ENCODE measurements around the gene MID1.

The MID1 gene

DNA sequence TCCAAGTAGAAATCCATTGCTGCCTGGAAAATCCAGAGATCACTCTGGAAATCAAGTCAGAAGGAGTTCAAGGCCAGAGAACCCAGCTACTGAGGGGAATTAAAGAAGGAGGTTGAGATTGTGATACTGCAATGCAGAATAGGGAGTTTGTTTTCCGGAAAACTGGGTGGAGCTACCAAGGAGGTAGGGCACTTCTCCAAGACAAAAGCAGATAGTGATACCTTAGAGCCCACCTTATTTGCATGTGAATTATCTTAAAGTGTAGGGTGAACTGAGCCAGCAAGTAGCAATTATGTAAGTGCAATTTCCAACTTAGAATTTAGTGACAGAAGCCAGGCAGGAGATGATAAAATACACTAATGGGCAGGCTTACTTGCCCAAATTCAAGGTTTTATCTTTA, 178.9 kb downstream of the MID1 start:
- DNase-seq (ENCODE audit: low read depth in 2 of 2) = no peak

DNA sequence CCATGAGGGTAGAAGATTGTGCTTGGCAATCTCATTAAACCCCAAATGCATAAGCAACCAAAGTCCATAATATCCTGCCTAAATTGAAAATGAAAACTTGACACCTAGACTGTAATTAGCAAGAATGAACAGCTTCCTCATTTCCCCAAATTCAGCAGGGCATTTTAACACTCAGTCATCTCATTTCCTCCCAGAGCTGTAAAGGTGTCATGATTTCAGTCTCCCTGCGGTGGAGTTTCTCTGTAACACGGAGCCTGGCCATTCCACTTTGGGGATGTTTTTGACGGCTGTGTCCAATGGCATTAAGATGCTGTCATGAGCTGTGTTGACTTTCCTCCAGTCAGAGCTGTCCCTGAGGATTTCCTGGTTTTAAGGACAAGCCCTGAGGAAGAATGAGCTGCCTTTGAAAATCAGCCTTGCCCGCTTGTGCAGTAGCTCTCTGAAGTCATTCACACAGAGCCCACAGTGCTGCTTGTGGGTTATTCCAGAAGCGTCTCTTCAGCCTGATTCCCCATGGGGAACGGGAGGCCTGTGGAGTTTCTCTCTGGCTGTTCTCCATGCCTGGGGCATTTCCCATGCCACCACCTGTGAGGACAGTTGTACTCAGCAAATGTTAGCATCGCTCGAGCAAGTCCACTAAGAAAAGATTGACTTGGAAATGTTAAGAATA, 187.0 kb downstream of the MID1 start:
- DNase-seq (ENCODE audit: low read depth in 2 of 2) = no peak

- no peak for DNase-seq (ENCODE audit: low read depth in 2 of 2)
These were observed 190.5 kb downstream of the MID1 start for GRCh38 chrX:10429908-10430307.

- DNase-seq (ENCODE audit: low read depth in 2 of 2) = no peak
These were observed 193.1 kb downstream of the MID1 start for GRCh38 chrX:10427249-10427648.

DNA sequence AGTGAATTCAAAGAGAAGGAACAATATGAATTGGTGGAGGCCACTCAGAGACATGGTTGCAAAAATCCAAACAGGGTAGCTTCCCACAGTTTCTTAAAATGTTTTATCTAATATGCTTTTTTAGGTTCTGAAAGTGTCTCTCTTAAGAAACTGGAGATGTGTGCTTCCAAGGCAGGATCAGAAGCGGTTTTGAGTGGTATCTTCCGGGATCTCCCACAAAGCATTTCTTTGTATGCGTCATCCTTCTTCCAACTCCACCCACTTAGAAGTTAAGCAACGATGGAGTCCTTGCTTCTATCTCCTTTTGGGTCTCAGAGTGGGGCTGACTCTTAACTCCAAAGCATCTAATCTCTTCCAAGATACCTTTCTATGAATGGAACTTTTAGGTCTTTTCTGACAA, 196.7 kb downstream of the MID1 start:
- DNase-seq (ENCODE audit: low read depth in 2 of 2) = no peak

DNA sequence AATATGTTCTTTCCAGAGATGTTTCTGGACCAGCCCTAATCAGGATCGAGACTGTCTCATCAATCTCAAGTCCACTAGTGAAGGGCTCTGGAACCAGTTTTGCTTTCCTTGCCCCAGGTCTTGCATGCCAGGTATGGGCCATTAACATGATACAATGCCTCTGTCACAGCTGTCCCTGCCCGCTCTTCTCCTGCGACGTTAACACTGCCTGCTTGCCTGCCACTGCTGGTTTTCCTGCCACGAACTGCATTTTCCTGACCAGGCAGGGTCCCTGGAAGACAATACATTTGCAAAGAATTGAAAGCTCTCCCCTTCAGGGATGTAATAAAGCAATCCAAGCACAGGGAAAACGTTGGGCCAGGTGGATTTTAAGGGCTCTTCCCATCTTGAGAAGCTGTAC, 200.3 kb downstream of the MID1 start:
- DNase-seq (ENCODE audit: low read depth in 2 of 2) = no peak

- DNase-seq (ENCODE audit: low read depth in 2 of 2) = no peak
These were observed 204.0 kb downstream of the MID1 start for GRCh38 chrX:10416424-10416823.

DNA sequence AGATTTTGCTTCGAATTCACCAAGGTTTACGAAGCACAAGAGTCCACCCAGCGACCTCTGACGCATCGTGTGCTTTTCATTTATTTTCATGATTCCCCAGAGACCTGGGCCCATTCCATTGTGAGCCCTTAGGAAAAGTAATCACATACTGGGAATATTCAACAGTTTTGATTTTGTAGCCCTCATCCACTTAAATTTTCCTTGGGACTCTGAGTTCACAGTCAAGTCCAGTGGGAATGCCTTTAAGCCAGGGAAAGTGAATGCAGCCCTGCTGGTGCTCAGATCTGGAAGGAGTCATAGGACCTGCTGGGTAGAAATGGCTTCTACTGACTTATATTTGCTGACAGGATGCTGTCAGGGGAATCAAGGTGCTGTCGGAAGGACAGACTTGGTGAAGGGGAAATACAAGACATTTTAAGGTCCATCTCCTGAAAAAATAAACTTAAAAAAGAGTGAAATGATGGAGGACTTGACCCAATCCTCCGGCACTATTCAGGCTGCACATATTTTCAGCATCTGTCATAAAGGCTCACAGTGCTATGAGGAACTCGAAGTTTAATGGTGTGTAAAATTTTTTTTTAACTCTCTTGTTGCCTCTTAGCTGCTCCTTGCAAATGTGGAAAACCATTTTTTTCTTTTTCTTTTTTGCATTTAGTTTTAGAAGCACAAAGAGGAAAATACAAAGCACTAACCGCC, 204.9 kb downstream of the MID1 start:
- no peak for DNase-seq (ENCODE audit: low read depth in 2 of 2)

GRCh38 chrX:10414862-10415261, 205.5 kb downstream of the MID1 start:
- DNase-seq (ENCODE audit: low read depth in 2 of 2) = no peak

- no peak for DNase-seq (ENCODE audit: low read depth in 2 of 2)
These were observed 206.1 kb downstream of the MID1 start for GRCh38 chrX:10414156-10414824.

DNA sequence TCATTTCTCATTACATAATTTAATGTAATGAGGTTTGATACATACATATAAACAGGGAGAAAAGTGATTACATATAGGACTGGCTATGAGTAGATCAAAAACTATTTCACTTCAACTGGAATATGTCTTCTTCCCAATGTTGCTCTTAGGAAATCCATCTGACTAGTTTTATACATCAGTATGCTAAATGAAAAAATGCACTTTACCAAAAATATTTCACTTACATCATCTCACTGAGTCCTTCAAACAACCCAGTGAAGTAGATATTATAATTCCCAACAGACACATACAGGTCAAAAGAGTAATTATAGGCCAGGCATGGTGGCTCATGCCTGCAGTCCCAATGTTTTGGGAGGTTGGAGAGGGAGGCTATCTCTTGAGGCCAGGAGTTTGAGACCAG, 215.9 kb downstream of the MID1 start:
- no peak for DNase-seq (ENCODE audit: low read depth in 2 of 2)

DNA sequence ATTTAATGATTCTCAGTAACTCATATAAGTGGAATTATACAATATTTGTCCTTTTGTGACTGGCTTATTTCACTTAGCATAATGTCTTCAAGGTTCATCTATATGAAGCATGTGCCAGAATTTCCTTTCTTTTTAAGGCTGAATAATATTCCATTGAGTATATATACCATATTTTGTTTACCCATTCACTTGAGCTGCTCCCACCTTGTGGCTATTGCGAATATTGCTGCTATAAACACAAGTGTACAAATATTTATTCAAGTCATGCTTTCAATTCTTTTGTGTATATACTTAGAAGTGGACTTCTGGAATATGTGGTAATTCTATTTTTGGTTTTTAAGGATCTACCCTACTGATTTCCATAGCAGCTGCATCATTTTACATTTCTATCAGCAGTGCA, 219.1 kb downstream of the MID1 start:
- DNase-seq (ENCODE audit: low read depth in 2 of 2) = no peak

DNA sequence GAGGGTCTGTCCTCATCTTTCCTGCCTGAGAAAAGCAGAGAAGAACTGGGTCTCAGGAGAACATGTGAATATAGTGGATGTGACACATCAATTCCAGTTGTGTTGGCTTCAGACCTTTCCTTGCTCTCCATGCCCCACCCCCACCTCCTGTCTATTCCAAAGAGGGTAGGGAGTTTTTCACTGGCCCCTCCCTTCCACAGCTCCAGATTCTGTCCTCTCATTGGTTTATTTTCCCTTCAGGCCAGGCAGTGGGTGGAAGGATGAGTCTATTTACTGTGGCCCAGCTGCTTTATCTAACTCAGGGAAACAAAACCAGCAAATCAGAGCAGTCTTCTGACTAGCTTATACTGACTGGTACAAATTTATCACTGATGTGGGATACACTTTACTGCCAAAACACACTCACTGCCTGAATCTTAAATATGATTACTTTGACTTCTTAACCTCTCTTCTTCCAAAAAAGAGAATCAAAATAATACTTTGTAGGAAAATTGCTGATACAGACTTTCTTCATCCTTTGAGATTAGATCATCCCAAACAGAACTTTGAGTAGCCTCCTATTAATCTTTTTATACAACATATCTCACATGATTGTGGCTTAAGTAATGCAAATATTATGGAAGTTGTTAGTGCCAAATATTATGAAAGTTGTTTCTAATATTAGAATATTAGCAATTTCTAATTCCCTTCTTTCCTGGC, 221.2 kb downstream of the MID1 start:
- no peak for DNase-seq (ENCODE audit: low read depth in 2 of 2)

GRCh38 chrX:10398215-10398614, 222.2 kb downstream of the MID1 start:
- no peak for DNase-seq (ENCODE audit: low read depth in 2 of 2)

- DNase-seq (ENCODE audit: low read depth in 2 of 2) = no peak
These were observed 223.0 kb downstream of the MID1 start for GRCh38 chrX:10397349-10397748.

DNA sequence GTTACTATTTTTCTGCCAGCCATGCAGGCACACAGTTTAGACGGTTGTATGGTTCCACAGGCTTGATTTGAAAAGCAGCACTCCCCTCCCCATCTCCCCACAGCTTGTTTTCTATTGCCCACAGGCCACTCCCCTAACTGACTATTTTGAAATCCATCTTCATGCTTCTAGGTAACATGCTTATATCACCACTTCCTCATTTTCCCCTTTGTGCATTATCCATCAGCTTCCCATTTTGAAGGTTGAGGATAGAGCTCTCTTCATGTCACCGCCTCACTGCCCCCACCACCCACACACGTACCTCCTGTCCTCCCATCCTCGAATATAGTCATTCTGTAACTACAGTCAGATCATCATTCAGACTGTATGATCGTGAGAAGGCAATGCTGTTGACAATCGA, 224.7 kb downstream of the MID1 start:
- DNase-seq (ENCODE audit: low read depth in 2 of 2) = no peak

All from stimulated activated CD4-positive, alpha-beta T cell treated with anti-CD3 and anti-CD28 coated beads, Interleukin-4, amount 100 ng/mL, for 48 hours (primary cell).